SK-N-SH (cell line): ENCODE results near the gene AKT3.

Source experiments
- CTCF ChIP-seq: fragments of 200-600 bp; sonication (generic); IDR thresholded peaks from 2 replicates; pipeline ENCODE4 v1.6.1; 2017; ENCODE audit warnings: antibody characterized with exemption, mild to moderate bottlenecking, moderate library complexity
- ELF1 ChIP-seq: IDR thresholded peaks from 2 replicates; pipeline ENCODE4 v1.4.0; 2012
- RAD21 ChIP-seq: IDR thresholded peaks from 2 replicates; pipeline ENCODE4 v1.6.1; 2012; ENCODE audit warnings: mild to moderate bottlenecking, low read length
- REST ChIP-seq: IDR thresholded peaks from 2 replicates; pipeline ENCODE4 v1.6.1; 2012; ENCODE audit warnings: mild to moderate bottlenecking, low read depth, low read length, moderate library complexity

GRCh38 chr1:243693800-243694199 lies 156.2 kb downstream of the AKT3 start:
- TF ChIP-seq CTCF: no peak
- TF ChIP-seq RAD21: no peak
- no peak for TF ChIP-seq ELF1
- no peak for TF ChIP-seq REST
